ENCODE data around the gene ACOX1. TPM values are rescaled to one million over a fixed set of nuclear protein-coding genes. Genes with fewer than 3 reads are reported as not detected.

The ACOX1 gene
- total RNA-seq, 1 experiment from 2014 or later, result 40.9 TPM

- TF ChIP-seq ATF3 (CRISPR knock-in tag; conservative IDR thresholded peaks at IDR 0.05), result no peak
- no peak; the same call in 1 of the 2 replicates for TF ChIP-seq ATF1 (CRISPR knock-in tag; IDR thresholded peaks at IDR 0.05)
- TF ChIP-seq NFE2L1 (CRISPR knock-in tag; IDR thresholded peaks at IDR 0.05), result no peak; the same call in 1 of the 2 replicates
- TF ChIP-seq PREB (CRISPR knock-in tag; IDR thresholded peaks at IDR 0.05; ENCODE audit: borderline replicate concordance), result no peak
- 0 out of 2 replicates have a peak, but pooled peaks have one; percentile 28 for TF ChIP-seq HMGA2 (CRISPR knock-in tag; IDR thresholded peaks at IDR 0.05)
- TF ChIP-seq ESRRA (CRISPR knock-in tag; IDR thresholded peaks at IDR 0.05; ENCODE audit: borderline replicate concordance), result no peak
- no peak for TF ChIP-seq ZNF263 (CRISPR knock-in tag; IDR thresholded peaks at IDR 0.05; ENCODE audit: low read depth)
- TF ChIP-seq ELF4 (CRISPR knock-in tag; IDR thresholded peaks at IDR 0.05; ENCODE audit: low read depth), result peak; percentile 72; the same call in 1 of the 2 replicates
- no peak for TF ChIP-seq NR2C2 (CRISPR knock-in tag; IDR thresholded peaks at IDR 0.05)
- peak; percentile 78; the same call in 1 of the 2 replicates for TF ChIP-seq GABPB1 (CRISPR knock-in tag; IDR thresholded peaks at IDR 0.05)
- TF ChIP-seq KAT7 (CRISPR knock-in tag; IDR thresholded peaks at IDR 0.05; ENCODE audit: borderline replicate concordance), result peak; percentile 62; the same call in 1 of the 2 replicates
- TF ChIP-seq TEAD1 (CRISPR knock-in tag; IDR thresholded peaks at IDR 0.05), result no peak; the same call in none of the 2 replicates
- TF ChIP-seq ETV6 (CRISPR knock-in tag; IDR thresholded peaks at IDR 0.05), result peak; percentile 40; the same call in 1 of the 2 replicates
- peak; percentile 59 for TF ChIP-seq USF2 (CRISPR knock-in tag; IDR thresholded peaks at IDR 0.05)
- no peak for TF ChIP-seq ZNF532 (CRISPR knock-in tag; IDR thresholded peaks at IDR 0.05; ENCODE audit: borderline replicate concordance)
- no peak for TF ChIP-seq RORB (CRISPR knock-in tag; IDR thresholded peaks at IDR 0.05)
- peak; percentile 97 for TF ChIP-seq HMGXB4 (CRISPR knock-in tag; IDR thresholded peaks at IDR 0.05)
- TF ChIP-seq ATF2 (CRISPR knock-in tag; IDR thresholded peaks at IDR 0.05; ENCODE audit: borderline replicate concordance, low read depth), result no peak
- TF ChIP-seq ZNF138 (CRISPR knock-in tag; conservative IDR thresholded peaks at IDR 0.05), result no peak
- no peak for TF ChIP-seq ZNF219 (CRISPR knock-in tag; IDR thresholded peaks at IDR 0.05; ENCODE audit: borderline replicate concordance)
These were observed 74.0 kb downstream of the ACOX1 start, which contains the start of gene MRPL38 (continued) for GRCh38 chr17:75904749-75905521.

All from WTC11 (cell line).